ENCODE measurements around the gene PIP4K2C.

DNA sequence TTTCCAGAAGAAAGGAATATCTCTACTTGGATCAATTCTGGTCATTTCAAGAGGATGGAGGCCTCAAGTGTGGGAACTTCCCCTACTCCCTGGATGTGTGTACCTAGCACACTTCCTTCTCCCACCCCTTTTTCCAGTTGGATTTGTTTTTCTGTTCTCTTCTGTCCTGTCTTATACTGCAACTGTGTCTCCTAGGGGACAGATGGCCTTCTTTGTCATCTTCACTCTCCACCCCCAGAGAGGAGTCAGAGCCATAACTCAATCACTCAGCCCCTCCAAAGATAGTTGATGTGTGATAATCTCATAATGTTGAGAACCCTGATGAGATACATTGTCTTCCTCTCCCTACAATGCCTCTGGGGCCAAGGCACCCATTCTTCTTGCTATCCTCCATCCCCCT is 11.6 kb downstream of the PIP4K2C start:
- no peak for TF ChIP-seq POLR2A (IDR thresholded peaks at IDR 0.05; ENCODE audit: low read depth, low read length)
- no peak for TF ChIP-seq TAF1 (IDR thresholded peaks at IDR 0.05; ENCODE audit: borderline replicate concordance, low read depth, low read length)
- TF ChIP-seq POLR2AphosphoS5 (IDR thresholded peaks at IDR 0.05; ENCODE audit: low read depth, low read length): no peak

Data from GM12892 (cell line).